ENCODE measurements around the gene SCAMP4.
A peak's percentile ranks its signal among the peaks of the same experiment; 100 is the strongest.

SCAMP4 gene

DNA sequence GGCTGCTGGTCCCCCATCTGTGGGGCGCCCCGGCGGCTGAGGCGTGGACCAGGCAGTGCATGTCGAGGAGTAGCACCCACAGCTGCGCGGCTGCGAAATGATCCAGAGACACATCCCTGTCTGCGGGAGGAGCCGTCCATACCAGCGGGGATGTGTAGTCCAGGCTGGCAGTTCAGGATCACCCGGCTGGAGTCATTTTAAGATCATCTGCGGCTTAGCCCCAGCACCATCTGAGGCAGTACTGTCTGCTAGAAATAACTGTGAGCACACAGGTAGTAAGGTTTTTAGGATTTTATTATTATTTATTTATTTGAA is 3.1 kb downstream of the SCAMP4 start:
- Histone ChIP-seq H2AFZ (ENCODE audit: low read length) (no peak overlapping the region), H3K9ac (ENCODE audit: low read depth, low read length, poor library complexity) (no peak overlapping the region), H3K27me3 (ENCODE audit: control insufficient read depth in 3 of 3, insufficient read depth in 3 of 3, low read depth in 1 of 3, low read length in 3 of 3) (no peaks in the 10 kb centered on the region), H3K4me2 (ENCODE audit: insufficient read depth, low read length, poor library complexity, severe bottlenecking) (no peak overlapping the region), H2BK5ac (ENCODE audit: low read length) (peak overlapping the region; percentile 53), H4K8ac (ENCODE audit: low read depth, low read length) (no peak overlapping the region), H3K4me1 (ENCODE audit: control insufficient read depth in 2 of 2, insufficient read depth in 1 of 2, low read depth in 1 of 2, low read length in 2 of 2) (peaks cover 7 to 16% of the 10 kb centered on the region in 2 donors), H3K14ac (ENCODE audit: low read length) (peak overlapping the region; percentile 71), H2BK12ac (ENCODE audit: low read length) (no peak overlapping the region), H3K27ac (replicated peaks; ENCODE audit: low read length) (no peak overlapping the region), H3K36me3 (replicated peaks in 1 of 2; ENCODE audit: control insufficient read depth in 2 of 2, insufficient read depth in 2 of 2, low read length in 2 of 2) (peaks cover 15 to 51% of the 10 kb centered on the region in 2 donors), H3K18ac (ENCODE audit: low read length) (no peak overlapping the region), H2BK15ac (ENCODE audit: low read length) (no peak overlapping the region), H3K79me1 (ENCODE audit: low read depth, low read length) (peaks cover 41% of the 10 kb centered on the region), H4K91ac (ENCODE audit: low read depth, low read length, poor library complexity) (no peak overlapping the region), H3K9me3 (replicated peaks in 1 of 2; ENCODE audit: control insufficient read depth in 2 of 2, insufficient read depth in 1 of 2, low read depth in 1 of 2, low read length in 2 of 2) (peaks cover 0 to 4% of the 10 kb centered on the region in 2 donors), H2BK120ac (ENCODE audit: low read depth, low read length) (no peak overlapping the region), H3K4me3 (ENCODE audit: low read length in 2 of 2) (no peak overlapping the region), H3K23ac (ENCODE audit: low read depth, low read length, poor library complexity) (peak overlapping the region; percentile 85), H3K4ac (ENCODE audit: low read length) (no peak overlapping the region), H2AK5ac (ENCODE audit: low read depth, low read length) (peak overlapping the region; percentile 43)
- WGBS, 2 donors (ENCODE audit: extremely low coverage in 2 of 2, insufficient read length in 2 of 2, insufficient replicate concordance in 1 of 2): no CpG with 5 or more reads among the region's 13 CpGs
- DNase-seq (ENCODE audit: low spot score): no peak

DNA sequence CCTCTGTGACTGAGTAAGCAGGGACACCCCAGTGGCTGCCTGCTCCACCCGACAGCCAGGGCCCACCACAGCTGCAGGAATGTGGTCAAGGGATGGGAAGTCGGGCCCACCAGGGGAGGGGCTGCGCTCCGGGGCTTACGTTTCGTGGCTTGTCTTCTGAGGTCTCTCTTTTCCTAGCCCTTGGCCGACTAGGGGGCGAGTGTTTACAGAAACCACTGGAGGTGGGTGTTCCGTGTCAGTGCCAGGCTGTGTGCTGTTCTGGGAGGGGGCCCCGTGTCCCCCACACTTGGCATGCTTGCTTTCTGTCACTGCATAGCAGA is 4.5 kb downstream of the SCAMP4 start:
- WGBS, 2 donors (ENCODE audit: extremely low coverage in 2 of 2, insufficient read length in 2 of 2, insufficient replicate concordance in 1 of 2): no CpG with 5 or more reads among the region's 10 CpGs

DNA sequence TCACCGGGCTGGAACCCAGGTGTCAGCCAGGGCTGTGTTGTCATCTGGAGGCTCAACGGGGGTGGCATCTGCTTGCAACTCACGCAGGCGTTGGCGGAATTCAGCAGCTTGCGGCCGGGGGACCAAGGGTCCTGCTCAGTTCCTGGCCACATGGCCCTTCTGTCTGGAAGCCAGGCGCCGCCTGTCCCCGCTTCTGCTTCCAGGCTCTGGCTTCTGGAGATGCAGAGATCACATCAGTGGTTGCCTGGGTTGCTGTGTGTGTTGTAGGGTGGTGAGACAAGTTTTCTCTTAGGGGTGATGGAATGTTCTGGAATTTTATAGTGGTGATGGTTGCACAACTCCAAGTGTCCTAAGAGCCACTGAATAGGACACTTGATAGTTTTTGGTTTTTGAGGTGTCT is 5.0 kb downstream of the SCAMP4 start:
- no peak for DNase-seq (ENCODE audit: low spot score)
- no CpG with 5 or more reads among the region's 10 CpGs for WGBS, 2 donors (ENCODE audit: extremely low coverage in 2 of 2, insufficient read length in 2 of 2, insufficient replicate concordance in 1 of 2)
- peaks cover 23 to 69% of the 10 kb centered on the region in 2 donors for H3K36me3 ChIP-seq (replicated peaks in 1 of 2; ENCODE audit: control insufficient read depth in 2 of 2, insufficient read depth in 2 of 2, low read length in 2 of 2)

More for the DNA sequence above, 4.5 kb downstream of the SCAMP4 start:
- Histone ChIP-seq H3K27ac (replicated peaks; ENCODE audit: low read length) (no peak overlapping the region), H2BK15ac (ENCODE audit: low read length) (no peak overlapping the region), H2BK120ac (ENCODE audit: low read depth, low read length) (no peak overlapping the region), H4K91ac (ENCODE audit: low read depth, low read length, poor library complexity) (no peak overlapping the region), H2BK5ac (ENCODE audit: low read length) (no peak overlapping the region), H3K9ac (ENCODE audit: low read depth, low read length, poor library complexity) (no peak overlapping the region), H3K79me1 (ENCODE audit: low read depth, low read length) (peaks cover 52% of the 10 kb centered on the region), H3K27me3 (ENCODE audit: control insufficient read depth in 3 of 3, insufficient read depth in 3 of 3, low read depth in 1 of 3, low read length in 3 of 3) (no peaks in the 10 kb centered on the region), H2AFZ (ENCODE audit: low read length) (no peak overlapping the region), H3K18ac (ENCODE audit: low read length) (peak overlapping the region; percentile 4), H3K36me3 (replicated peaks in 1 of 2; ENCODE audit: control insufficient read depth in 2 of 2, insufficient read depth in 2 of 2, low read length in 2 of 2) (peaks cover 19 to 65% of the 10 kb centered on the region in 2 donors), H4K8ac (ENCODE audit: low read depth, low read length) (no peak overlapping the region), H3K9me3 (replicated peaks in 1 of 2; ENCODE audit: control insufficient read depth in 2 of 2, insufficient read depth in 1 of 2, low read depth in 1 of 2, low read length in 2 of 2) (peaks cover 0 to 5% of the 10 kb centered on the region in 2 donors), H3K23ac (ENCODE audit: low read depth, low read length, poor library complexity) (peak overlapping the region; percentile 85), H3K4me2 (ENCODE audit: insufficient read depth, low read length, poor library complexity, severe bottlenecking) (no peak overlapping the region), H2BK12ac (ENCODE audit: low read length) (no peak overlapping the region), H2AK5ac (ENCODE audit: low read depth, low read length) (no peak overlapping the region), H3K4me1 (ENCODE audit: control insufficient read depth in 2 of 2, insufficient read depth in 1 of 2, low read depth in 1 of 2, low read length in 2 of 2) (peaks cover 5 to 7% of the 10 kb centered on the region in 2 donors), H3K14ac (ENCODE audit: low read length) (peak overlapping the region; percentile 21), H3K4ac (ENCODE audit: low read length) (no peak overlapping the region), H3K4me3 (ENCODE audit: low read length in 2 of 2) (no peak overlapping the region)
- DNase-seq (ENCODE audit: low spot score): no peak

DNA sequence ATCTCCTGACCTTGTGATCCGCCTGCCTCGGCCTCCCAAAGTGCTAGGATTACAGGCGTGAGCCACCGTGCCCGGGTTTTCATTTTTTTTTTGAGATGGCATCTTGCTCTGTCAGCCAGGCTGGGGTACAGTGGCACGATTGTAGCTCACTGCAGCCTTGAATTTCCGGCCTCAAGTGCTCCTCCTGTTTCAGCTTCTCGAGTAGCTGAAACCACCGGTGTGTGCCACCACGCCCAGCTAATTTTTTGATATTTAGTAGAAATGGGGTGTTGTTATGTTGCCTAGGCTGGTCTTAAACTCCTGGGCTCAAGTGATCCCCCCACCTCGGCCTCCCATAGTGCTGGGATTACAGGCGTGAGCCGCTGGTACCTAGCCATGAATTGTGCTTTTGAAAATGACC is 5.9 kb downstream of the SCAMP4 start:
- Histone ChIP-seq H2AFZ (ENCODE audit: low read length) (no peak overlapping the region), H4K8ac (ENCODE audit: low read depth, low read length) (no peak overlapping the region), H3K9ac (ENCODE audit: low read depth, low read length, poor library complexity) (no peak overlapping the region), H2BK12ac (ENCODE audit: low read length) (no peak overlapping the region), H4K91ac (ENCODE audit: low read depth, low read length, poor library complexity) (no peak overlapping the region), H3K79me1 (ENCODE audit: low read depth, low read length) (peaks cover 49% of the 10 kb centered on the region), H3K4me2 (ENCODE audit: insufficient read depth, low read length, poor library complexity, severe bottlenecking) (no peak overlapping the region), H3K23ac (ENCODE audit: low read depth, low read length, poor library complexity) (no peak overlapping the region), H3K4me3 (ENCODE audit: low read length in 2 of 2) (no peak overlapping the region), H3K18ac (ENCODE audit: low read length) (no peak overlapping the region), H2BK120ac (ENCODE audit: low read depth, low read length) (no peak overlapping the region), H2AK5ac (ENCODE audit: low read depth, low read length) (no peak overlapping the region), H3K4me1 (ENCODE audit: control insufficient read depth in 2 of 2, insufficient read depth in 1 of 2, low read depth in 1 of 2, low read length in 2 of 2) (no peaks in the 10 kb centered on the region), H3K27ac (replicated peaks; ENCODE audit: low read length) (no peak overlapping the region), H3K14ac (ENCODE audit: low read length) (no peak overlapping the region), H3K36me3 (replicated peaks in 1 of 2; ENCODE audit: control insufficient read depth in 2 of 2, insufficient read depth in 2 of 2, low read length in 2 of 2) (peaks cover 25 to 71% of the 10 kb centered on the region in 2 donors), H3K27me3 (ENCODE audit: control insufficient read depth in 3 of 3, insufficient read depth in 3 of 3, low read depth in 1 of 3, low read length in 3 of 3) (no peaks in the 10 kb centered on the region), H2BK15ac (ENCODE audit: low read length) (no peak overlapping the region), H2BK5ac (ENCODE audit: low read length) (no peak overlapping the region), H3K4ac (ENCODE audit: low read length) (no peak overlapping the region), H3K9me3 (replicated peaks in 1 of 2; ENCODE audit: control insufficient read depth in 2 of 2, insufficient read depth in 1 of 2, low read depth in 1 of 2, low read length in 2 of 2) (peaks cover 0 to 5% of the 10 kb centered on the region in 2 donors)
- DNase-seq (ENCODE audit: low spot score): no peak
- no CpG with 5 or more reads among the region's 13 CpGs for WGBS, 2 donors (ENCODE audit: extremely low coverage in 2 of 2, insufficient read length in 2 of 2, insufficient replicate concordance in 1 of 2)

More for the DNA sequence above, 5.0 kb downstream of the SCAMP4 start:
- Histone ChIP-seq H2AK5ac (ENCODE audit: low read depth, low read length) (no peak overlapping the region), H3K27ac (replicated peaks; ENCODE audit: low read length) (no peak overlapping the region), H4K91ac (ENCODE audit: low read depth, low read length, poor library complexity) (no peak overlapping the region), H3K14ac (ENCODE audit: low read length) (no peak overlapping the region), H2BK12ac (ENCODE audit: low read length) (no peak overlapping the region), H3K23ac (ENCODE audit: low read depth, low read length, poor library complexity) (peak overlapping the region; percentile 80), H3K4me3 (ENCODE audit: low read length in 2 of 2) (no peak overlapping the region), H3K4ac (ENCODE audit: low read length) (no peak overlapping the region), H3K4me1 (ENCODE audit: control insufficient read depth in 2 of 2, insufficient read depth in 1 of 2, low read depth in 1 of 2, low read length in 2 of 2) (peaks cover 4% of the 10 kb centered on the region in 2 donors), H3K9ac (ENCODE audit: low read depth, low read length, poor library complexity) (no peak overlapping the region), H2BK120ac (ENCODE audit: low read depth, low read length) (no peak overlapping the region), H3K79me1 (ENCODE audit: low read depth, low read length) (peaks cover 52% of the 10 kb centered on the region), H3K27me3 (ENCODE audit: control insufficient read depth in 3 of 3, insufficient read depth in 3 of 3, low read depth in 1 of 3, low read length in 3 of 3) (no peaks in the 10 kb centered on the region), H3K4me2 (ENCODE audit: insufficient read depth, low read length, poor library complexity, severe bottlenecking) (no peak overlapping the region), H2BK5ac (ENCODE audit: low read length) (no peak overlapping the region), H3K9me3 (replicated peaks in 1 of 2; ENCODE audit: control insufficient read depth in 2 of 2, insufficient read depth in 1 of 2, low read depth in 1 of 2, low read length in 2 of 2) (peaks cover 0 to 5% of the 10 kb centered on the region in 2 donors), H3K18ac (ENCODE audit: low read length) (no peak overlapping the region), H2AFZ (ENCODE audit: low read length) (no peak overlapping the region), H2BK15ac (ENCODE audit: low read length) (no peak overlapping the region), H4K8ac (ENCODE audit: low read depth, low read length) (no peak overlapping the region)

Data from neuronal stem cell (in vitro differentiated cells).